Stimulated activated CD4-positive, alpha-beta T cell treated with anti-CD3 and anti-CD28 coated beads, Interleukin-4, amount 100 ng/mL, for 24 hours (primary cell): ENCODE data around the gene GIMAP7.
"Not testable (repeated sequence)": the region's sequence is repeated elsewhere in the genome, so short reads cannot be mapped to it uniquely, and the experiment has no call there.

Experiments
- DNase-seq: peaks from one replicate; pipeline ENCODE4 v3.0.0-alpha.2; 2020

GIMAP7 gene

GRCh38 chr7:150514748-150515222 lies at the start of gene GIMAP7:
TSS of gene GIMAP7 (plus strand) at chr7:150514872. CDS start at chr7:150519975, 5,103 bp downstream.
- DNase-seq = peak; percentile 63

- no peak for DNase-seq
Observed at GRCh38 chr7:150464962-150465361, 49.7 kb upstream of the GIMAP7 start.

- DNase-seq = no peak
Observed at GRCh38 chr7:150465414-150465813, 49.3 kb upstream of the GIMAP7 start.

- DNase-seq = no peak
Observed at GRCh38 chr7:150466477-150466876, 48.2 kb upstream of the GIMAP7 start.

- peak; percentile 40 for DNase-seq
Observed at GRCh38 chr7:150468241-150468640, 46.4 kb upstream of the GIMAP7 start.

- no peak for DNase-seq
Observed at GRCh38 chr7:150471886-150472285, 42.8 kb upstream of the GIMAP7 start.

GRCh38 chr7:150473902-150474301 lies 40.8 kb upstream of the GIMAP7 start:
- no peak for DNase-seq

GRCh38 chr7:150476285-150476684 lies 38.4 kb upstream of the GIMAP7 start:
- DNase-seq = no peak

GRCh38 chr7:150476819-150477631 lies 37.6 kb upstream of the GIMAP7 start:
- DNase-seq = no peak

GRCh38 chr7:150479023-150479716 lies 35.5 kb upstream of the GIMAP7 start:
- peak; percentile 38 for DNase-seq

GRCh38 chr7:150481186-150481920 lies 33.3 kb upstream of the GIMAP7 start:
- peak; percentile 37 for DNase-seq

GRCh38 chr7:150481922-150482321 lies 32.8 kb upstream of the GIMAP7 start:
- DNase-seq = no peak

GRCh38 chr7:150483514-150483913 lies 31.2 kb upstream of the GIMAP7 start:
- not testable (repeated sequence) for DNase-seq

GRCh38 chr7:150484071-150484470 lies 30.6 kb upstream of the GIMAP7 start:
- DNase-seq = not testable (repeated sequence)

GRCh38 chr7:150487625-150488024 lies 27.0 kb upstream of the GIMAP7 start:
- DNase-seq = no peak

- no peak for DNase-seq
Observed at GRCh38 chr7:150489782-150490181, 24.9 kb upstream of the GIMAP7 start.

GRCh38 chr7:150493442-150493841 lies 21.2 kb upstream of the GIMAP7 start:
- not testable (repeated sequence) for DNase-seq

- DNase-seq = no peak
Observed at GRCh38 chr7:150502519-150502918, 12.2 kb upstream of the GIMAP7 start.

- DNase-seq = no peak
Observed at GRCh38 chr7:150503155-150503554, 11.5 kb upstream of the GIMAP7 start.

GRCh38 chr7:150503581-150503980 lies 11.1 kb upstream of the GIMAP7 start:
- DNase-seq = peak; percentile 46

GRCh38 chr7:150507947-150508602 lies 6.6 kb upstream of the GIMAP7 start:
- DNase-seq = peak; percentile 33

GRCh38 chr7:150511048-150511447 lies 3.6 kb upstream of the GIMAP7 start:
- no peak for DNase-seq

GRCh38 chr7:150513758-150514157 lies 914 bp upstream of the GIMAP7 start:
- DNase-seq = no peak
